Activated T-helper 9 cell treated with anti-CD3 and anti-CD28 coated beads, Interleukin-2, amount 50 U/mL, for 16 hours (primary cell): Measurements from ENCODE around the gene EML3.
"Not testable (repeated sequence)": the region's sequence is repeated elsewhere in the genome, so short reads cannot be mapped to it uniquely, and the experiment has no call there.

ENCODE experiments used
- DNase-seq: peaks from one replicate; pipeline ENCODE4 v3.0.0-alpha.2; 2020; ENCODE audit warnings: low read depth

Gene EML3

GRCh38 chr11:62616957-62617356 is 4.4 kb upstream of the EML3 start:
- not testable (repeated sequence) for DNase-seq

DNA sequence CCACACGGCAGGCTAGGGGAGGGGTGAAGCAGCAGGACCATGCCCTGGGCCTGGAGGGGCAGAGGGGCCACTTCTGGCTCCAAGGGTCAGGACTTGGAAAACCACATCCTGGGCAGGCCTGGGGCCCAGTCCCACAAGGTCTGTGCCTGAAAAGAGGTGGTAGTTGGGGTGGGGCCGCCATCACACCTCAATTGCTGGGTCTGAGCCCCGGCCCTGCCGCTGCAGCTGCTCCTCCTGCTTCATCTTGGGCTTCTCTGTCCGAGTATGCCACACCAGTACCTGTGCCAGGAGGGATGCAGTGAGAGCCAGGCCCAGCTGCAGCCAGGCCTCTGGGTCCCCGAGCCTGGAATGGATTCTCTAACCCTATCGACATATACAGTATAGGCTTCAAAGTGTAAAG is 2.9 kb upstream of the EML3 start:
- no peak for DNase-seq

DNA sequence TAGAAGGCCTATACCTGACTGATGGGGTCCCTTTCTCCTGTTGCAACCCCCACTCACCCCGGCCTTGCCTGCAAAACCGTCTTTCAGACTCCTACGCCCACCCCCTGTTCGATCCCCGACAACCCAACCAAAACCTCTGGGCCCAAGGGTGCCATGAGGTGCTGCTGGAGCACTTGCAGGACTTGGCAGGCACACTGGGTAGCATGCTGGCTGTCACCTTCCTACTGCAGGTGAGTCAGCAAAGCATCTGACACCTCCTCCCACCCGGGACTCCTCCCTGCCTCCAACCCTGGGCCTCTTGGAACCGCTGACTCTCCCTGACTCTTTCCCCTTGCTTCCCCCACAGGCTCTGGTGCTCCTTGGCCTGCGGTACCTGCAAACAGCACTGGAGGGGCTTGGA is 1.7 kb upstream of the EML3 start:
- peak; percentile 38 for DNase-seq

DNA sequence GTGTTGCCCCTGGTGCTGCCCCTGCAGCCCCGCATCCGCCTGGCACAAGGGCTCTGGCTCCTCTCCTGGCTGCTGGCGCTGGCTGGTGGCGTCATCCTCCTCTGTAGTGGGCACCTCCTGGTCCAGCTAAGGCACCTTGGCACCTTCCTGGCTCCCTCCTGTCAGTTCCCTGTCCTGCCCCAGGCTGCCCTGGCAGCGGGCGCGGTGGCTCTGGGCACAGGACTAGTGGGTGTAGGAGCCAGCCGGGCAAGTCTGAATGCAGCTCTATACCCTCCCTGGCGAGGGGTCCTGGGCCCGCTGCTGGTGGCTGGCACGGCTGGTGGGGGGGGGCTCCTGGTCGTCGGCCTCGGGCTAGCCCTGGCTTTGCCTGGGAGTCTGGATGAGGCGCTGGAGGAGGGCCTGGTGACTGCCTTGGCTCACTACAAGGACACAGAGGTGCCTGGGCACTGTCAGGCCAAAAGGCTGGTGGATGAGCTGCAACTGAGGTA is 760 bp upstream of the EML3 start:
- no peak for DNase-seq

GRCh38 chr11:62611705-62612365 is 740 bp downstream of the EML3 start:
- peak; percentile 36 for DNase-seq

DNA sequence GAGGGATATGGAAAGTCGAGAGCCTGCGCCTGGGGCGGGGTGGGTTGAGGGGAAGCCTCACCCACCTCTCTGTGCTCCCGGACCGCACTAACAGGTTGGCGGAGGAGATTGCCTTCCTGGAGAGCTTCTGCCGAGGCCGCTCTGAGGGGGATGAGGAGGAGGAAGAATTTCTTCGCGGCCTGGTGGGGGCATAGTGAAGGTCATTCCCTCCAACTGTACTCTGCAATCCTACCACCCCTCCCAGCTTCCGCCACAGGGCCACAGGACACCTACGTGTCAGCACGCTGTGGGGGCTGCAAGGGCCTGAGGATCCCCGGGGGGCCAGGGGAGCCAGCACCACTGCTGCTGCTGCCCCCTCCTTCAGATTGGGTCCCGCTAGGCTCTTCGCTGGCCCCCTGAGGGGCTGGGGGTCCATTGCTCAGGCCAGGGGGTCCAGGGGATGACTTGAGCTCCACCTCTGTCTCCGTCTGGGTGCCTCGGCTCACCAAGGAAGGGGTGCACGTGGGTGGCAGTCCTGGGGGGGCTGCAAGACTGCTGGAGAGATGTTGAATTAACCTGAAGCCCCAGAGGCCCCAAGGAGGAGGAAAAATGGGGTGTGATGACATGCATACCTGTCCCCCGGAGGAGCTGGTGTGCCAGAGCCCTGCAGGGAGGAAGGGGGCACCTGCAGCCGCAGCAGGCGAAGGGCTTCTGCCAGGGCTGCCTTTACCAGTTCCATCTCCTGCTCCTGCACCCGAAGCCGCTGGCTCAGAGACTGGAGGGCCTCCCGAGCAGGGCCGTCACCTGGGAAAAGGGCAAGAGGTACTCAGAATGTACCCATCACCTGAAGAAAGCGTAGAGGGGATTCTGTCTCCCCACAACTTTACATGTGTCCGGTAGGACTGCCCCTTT is 1.5 kb downstream of the EML3 start:
- DNase-seq, result no peak

- no peak for DNase-seq
Observed at GRCh38 chr11:62610403-62610802, 2.2 kb downstream of the EML3 start.

- DNase-seq, result no peak
Observed at GRCh38 chr11:62608776-62609175, 3.8 kb downstream of the EML3 start.

- DNase-seq, result no peak
Observed at GRCh38 chr11:62607714-62608113, 4.9 kb downstream of the EML3 start.

DNA sequence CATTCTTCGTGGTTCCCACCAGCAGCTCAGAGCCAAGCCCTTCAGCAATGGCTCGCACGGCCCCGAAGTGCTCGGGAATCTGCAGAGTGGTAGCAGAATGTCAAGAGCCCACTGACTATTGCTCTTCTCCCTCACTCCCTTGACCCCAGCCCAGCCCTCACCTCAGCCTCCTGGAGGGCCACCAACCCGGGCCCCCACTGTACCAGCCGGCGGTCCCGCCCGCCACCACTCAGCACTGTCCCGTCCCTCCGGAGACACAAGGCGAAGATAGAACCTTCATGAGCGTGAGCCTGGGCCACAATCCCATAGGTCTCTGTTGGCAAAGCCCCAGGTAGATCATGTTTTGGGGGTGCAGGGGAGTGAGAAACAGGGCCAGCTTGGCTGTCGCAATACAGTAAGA is 6.7 kb downstream of the EML3 start:
- DNase-seq, result no peak

- DNase-seq, result no peak
Observed at GRCh38 chr11:62605467-62605866, 7.1 kb downstream of the EML3 start.

DNA sequence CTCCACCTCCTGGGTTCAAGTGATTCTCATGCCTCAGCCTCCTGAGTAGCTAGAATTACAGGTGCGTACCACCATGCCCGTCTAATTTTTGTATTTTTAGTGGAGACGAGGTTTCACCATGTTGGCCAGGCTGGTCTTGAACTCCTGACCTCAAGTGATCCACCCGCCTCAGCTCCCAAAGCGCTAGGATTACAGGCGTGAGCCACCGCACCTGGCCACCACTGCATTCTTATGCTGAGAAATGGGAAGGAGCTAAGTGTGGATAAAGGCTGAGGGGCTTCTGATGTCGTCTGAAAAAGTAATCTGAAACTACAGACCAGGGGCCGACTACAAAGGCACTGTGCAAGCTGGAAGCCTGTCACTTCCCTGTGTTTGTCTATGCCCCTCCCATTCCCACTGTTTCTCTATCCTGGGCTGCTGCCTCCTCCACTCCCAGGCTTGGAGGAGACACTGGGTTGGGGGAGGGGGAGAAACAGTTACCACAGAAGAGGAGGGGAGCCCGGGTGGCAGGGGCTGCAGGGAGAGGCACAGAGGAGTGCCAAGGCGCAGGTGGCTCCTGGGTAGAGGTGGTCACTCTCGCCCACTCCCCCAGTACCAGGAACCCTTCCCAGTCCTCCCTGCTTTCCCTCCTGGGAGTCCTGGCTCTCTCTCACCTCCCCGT is 8.0 kb downstream of the EML3 start:
- DNase-seq, result no peak

DNA sequence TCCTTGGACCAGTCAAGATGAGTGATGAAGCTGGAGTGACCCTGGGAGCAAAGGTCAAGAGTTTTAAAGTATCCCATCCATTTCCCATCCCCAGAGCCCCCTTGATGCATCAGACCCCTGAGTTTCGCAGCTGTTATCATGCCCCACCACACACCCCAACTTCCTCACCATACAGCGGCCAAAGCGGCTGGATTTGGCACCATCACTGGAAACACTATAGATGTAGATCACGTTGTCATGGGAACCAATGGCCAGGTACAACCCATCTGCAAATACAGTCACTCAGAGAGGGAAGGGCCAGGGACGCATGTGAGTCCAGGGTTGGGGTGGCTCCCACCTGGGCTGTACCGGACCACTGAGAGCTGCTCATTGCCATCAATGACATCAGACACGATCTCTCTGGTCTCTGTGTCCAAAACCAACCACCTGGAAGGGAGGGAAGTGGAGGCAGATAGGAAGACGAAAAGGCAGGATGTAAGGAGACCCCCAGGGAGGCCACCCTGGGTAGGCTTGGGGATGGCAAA is 8.7 kb downstream of the EML3 start:
- no peak for DNase-seq

- no peak for DNase-seq
Observed at GRCh38 chr11:62603072-62603408, 9.5 kb downstream of the EML3 start.

DNA sequence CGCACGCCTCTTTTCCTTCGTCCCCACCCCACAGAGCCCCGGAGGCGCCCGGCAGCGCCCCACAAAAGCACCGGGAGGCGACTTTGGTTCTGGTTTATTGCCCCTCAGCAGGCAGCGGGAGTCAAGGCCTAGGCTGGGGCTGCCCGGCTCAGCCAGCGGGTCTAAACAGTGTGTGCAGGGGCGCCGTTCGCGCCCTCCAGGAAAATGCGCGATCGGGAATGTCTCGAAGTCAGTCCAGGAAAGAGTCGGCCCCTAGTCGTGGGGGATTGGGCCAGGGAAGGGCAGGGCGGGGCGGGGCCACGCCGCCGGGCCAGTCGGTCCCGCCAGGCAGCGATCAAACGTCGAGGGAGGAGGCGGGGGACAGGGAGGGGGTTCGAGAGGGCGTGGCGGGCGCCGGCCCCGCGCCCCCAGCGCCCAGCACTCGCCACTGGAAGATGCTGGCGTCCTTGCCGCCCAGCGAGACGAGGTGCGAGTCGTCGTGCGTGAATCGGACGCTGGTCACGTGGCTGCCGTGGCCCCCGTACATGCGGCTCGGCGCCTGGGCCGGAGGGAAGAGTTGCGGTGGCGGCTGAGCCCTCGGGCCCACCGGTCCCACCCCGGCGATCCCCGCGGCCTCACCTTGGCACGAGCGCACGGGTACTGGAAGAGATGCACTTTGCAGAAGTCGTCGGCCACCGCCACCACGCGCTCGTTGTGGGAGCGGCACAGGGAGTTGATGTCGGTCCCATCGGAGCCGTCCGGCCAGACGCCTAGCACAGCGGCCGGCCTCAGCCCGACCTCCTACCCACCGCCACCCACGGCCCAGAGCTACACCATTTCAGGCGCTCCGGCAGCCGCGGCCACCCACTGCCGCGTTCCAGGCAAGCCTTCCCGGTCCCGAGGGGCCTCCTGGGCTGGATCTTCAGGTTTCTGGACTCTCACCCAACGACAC is 10.2 kb downstream of the EML3 start:
- DNase-seq, result peak; percentile 32

DNA sequence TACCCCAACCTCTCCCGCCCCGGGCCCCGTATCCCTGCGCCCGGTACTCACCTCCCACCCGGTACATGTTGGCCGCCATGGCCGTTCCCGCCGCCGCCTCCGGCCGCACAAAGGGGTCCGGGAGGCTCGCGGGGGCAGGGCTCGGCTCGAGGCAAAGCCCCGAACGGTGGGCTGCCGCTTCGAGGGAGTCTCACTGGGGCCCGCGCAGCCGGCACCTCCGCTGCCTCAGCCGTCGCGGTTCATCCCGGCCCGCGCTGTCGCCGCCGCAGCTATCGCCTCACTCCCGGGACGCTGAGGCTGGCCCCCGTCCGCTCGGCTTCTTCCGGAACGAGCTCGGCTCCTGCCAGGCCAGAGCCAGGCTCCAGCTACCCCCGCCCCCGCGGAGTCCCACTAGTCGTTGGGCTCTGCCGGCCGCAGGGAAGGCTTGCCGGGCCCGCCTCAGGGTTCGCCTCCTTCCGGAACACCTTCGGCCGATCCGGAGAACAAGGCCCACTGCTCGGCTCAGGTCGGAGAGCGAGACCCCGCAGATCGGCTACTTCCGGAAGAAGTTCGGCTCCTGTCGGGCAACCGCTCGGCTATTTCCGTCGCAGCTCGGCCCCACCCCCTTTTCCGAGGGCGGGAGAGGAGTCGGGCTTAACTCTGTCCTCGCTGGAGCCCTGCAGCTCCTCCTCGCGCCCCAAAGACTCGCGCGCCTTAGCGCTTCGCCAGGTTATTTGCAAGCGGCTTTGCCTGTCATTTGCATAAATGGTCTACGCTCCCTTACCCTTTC is 11.0 kb downstream of the EML3 start, which contains the start of gene MTA2:
Gene MTA2, minus strand, starts transcription at position 494 of the 769 bp plus-strand sequence. Its CDS starts 415 bp downstream, at position 79.
- DNase-seq, result peak; percentile 99

GRCh38 chr11:62601122-62601371 is 11.5 kb downstream of the EML3 start:
- DNase-seq, result peak; percentile 41

DNA sequence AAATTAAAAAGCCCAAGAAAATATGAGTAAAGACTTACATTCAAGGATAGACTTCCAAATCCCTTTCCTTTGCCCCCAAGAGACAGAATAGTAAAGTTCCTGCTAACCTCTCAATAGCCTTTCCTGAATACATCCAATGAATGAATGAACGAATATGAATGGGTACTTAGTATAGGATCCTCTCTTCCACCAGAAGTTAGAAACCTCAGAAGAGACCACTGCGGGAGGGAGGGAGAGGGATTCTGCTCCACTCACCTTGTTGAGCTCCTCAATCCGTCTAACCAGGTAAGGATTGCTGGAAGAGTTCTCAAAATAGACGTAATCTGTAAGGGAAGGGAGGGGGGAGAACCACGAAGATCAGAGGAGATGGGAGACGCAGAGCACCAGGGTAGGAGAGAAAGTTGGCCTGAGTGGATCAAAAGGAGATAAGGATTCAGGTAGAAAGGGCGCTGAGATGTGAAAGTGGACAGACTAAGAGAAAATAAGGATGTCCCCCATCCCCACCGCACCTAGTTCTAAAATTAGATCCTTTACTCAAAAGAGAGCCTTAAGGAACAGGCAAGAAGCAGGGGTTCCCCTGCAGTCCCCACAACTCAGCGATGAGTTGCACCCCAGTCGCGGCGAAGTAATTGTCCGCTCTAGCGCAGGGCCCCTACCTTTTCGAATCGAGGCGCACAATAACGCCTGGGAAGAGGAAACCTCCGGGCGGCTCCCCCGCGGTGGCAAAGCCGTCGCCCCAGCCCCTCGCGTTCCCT is 12.0 kb downstream of the EML3 start:
- no peak for DNase-seq

DNA sequence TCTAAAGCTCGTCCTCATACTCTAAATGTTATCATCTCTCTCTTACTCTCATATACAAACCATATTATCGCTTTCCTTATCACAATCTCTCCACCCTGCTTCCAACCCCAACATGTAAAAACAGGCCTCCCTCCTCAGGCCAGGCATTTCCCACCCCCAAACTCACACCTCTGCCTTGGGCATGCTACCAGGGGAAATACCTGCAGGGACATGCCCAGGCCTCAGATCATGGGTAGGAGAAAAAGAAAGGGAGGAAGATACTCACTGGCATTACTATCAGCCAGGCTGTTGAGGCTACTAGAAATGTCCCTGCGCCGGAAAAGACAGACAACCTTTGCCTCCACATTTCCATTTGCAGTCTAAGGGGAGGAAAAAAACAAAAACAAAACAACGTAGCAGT is 12.7 kb downstream of the EML3 start:
- no peak for DNase-seq

GRCh38 chr11:62599069-62599696 is 13.4 kb downstream of the EML3 start:
- DNase-seq, result peak; percentile 88
